Ectodermal cell (in vitro differentiated cells): ENCODE measurements around the gene SERPINE3.

Experiments
- H3K27ac ChIP-seq: 2 replicates; pipeline ENCODE4 v1.7.0; 2013; ENCODE audit warnings: mild to moderate bottlenecking, low read depth, low read length; ENCODE audit not compliant: insufficient read depth, poor library complexity, severe bottlenecking
- H3K27me3 ChIP-seq: 2 replicates; pipeline ENCODE4 v1.7.0; 2013; ENCODE audit warnings: mild to moderate bottlenecking, low read length; ENCODE audit not compliant: insufficient read depth, control insufficient read depth, poor library complexity, severe bottlenecking
- H3K36me3 ChIP-seq: one replicate; pipeline ENCODE4 v1.7.0; 2013; ENCODE audit warnings: low read length; ENCODE audit not compliant: control insufficient read depth, insufficient read depth
- H3K4me1 ChIP-seq: one replicate; pipeline ENCODE4 v1.7.0; 2013; ENCODE audit warnings: low read length; ENCODE audit not compliant: control insufficient read depth, insufficient read depth
- H3K4me3 ChIP-seq: 2 replicates; pipeline ENCODE4 v1.7.0; 2013; ENCODE audit warnings: low read depth, low read length, control low read depth; ENCODE audit not compliant: insufficient read depth
- H3K9me3 ChIP-seq: 2 replicates; pipeline ENCODE4 v1.7.0; 2013; ENCODE audit warnings: mild to moderate bottlenecking, low read length, moderate library complexity; ENCODE audit not compliant: control insufficient read depth
- WGBS, 2 experiments: methylation state at CpG; one replicate each; pipeline ENCODE4 v1.1.7; 2013; ENCODE audit warnings: missing lambda C conversion rate in 2 of 2; 5-methylcytosine and 5-hydroxymethylcytosine counted together

SERPINE3 gene

GRCh38 chr13:51326777-51327176, 12.7 kb upstream of the SERPINE3 start:
- 93% methylated on average over 2 of the region's 2 CpGs for WGBS, 2 experiments
- peaks cover 23% of the 10 kb centered on the region for H3K4me1 ChIP-seq
- no peaks in the 10 kb centered on the region for H3K36me3 ChIP-seq
- no peaks in the 10 kb centered on the region for H3K9me3 ChIP-seq
- H3K27me3 ChIP-seq, result no peaks in the 10 kb centered on the region
- no peak overlapping the region for H3K4me3 ChIP-seq
- no peak overlapping the region for H3K27ac ChIP-seq

GRCh38 chr13:51327961-51328360, 11.5 kb upstream of the SERPINE3 start:
- H3K36me3 ChIP-seq, result no peaks in the 10 kb centered on the region
- H3K4me3 ChIP-seq, result no peak overlapping the region
- H3K9me3 ChIP-seq, result no peaks in the 10 kb centered on the region
- no peak overlapping the region for H3K27ac ChIP-seq
- WGBS, 2 experiments, result 95 to 96% methylated on average over 2 of the region's 2 CpGs
- H3K27me3 ChIP-seq, result no peaks in the 10 kb centered on the region
- peaks cover 20% of the 10 kb centered on the region for H3K4me1 ChIP-seq

- Histone ChIP-seq H3K36me3 (no peaks in the 10 kb centered on the region), H3K27ac (no peak overlapping the region), H3K27me3 (no peaks in the 10 kb centered on the region), H3K4me1 (peaks cover 19% of the 10 kb centered on the region), H3K4me3 (no peak overlapping the region), H3K9me3 (no peaks in the 10 kb centered on the region)
- 40 to 50% methylated on average over 5 to 6 of the region's 6 CpGs for WGBS, 2 experiments
Observed at GRCh38 chr13:51328488-51328887, 11.0 kb upstream of the SERPINE3 start.

GRCh38 chr13:51329606-51330005, 9.9 kb upstream of the SERPINE3 start:
- WGBS, 2 experiments, result 92 to 98% methylated on average over 3 of the region's 3 CpGs
- Histone ChIP-seq H3K36me3 (no peaks in the 10 kb centered on the region), H3K4me1 (peaks cover 13% of the 10 kb centered on the region), H3K27me3 (no peaks in the 10 kb centered on the region), H3K9me3 (no peaks in the 10 kb centered on the region), H3K4me3 (no peak overlapping the region), H3K27ac (no peak overlapping the region)

- H3K9me3 ChIP-seq, result no peaks in the 10 kb centered on the region
- WGBS, 2 experiments, result 93 to 97% methylated on average over 3 of the region's 3 CpGs
- H3K27ac ChIP-seq, result no peak overlapping the region
- H3K4me1 ChIP-seq, result peaks cover 6% of the 10 kb centered on the region
- H3K4me3 ChIP-seq, result no peak overlapping the region
- no peaks in the 10 kb centered on the region for H3K36me3 ChIP-seq
- H3K27me3 ChIP-seq, result no peaks in the 10 kb centered on the region
Observed at GRCh38 chr13:51330791-51331190, 8.7 kb upstream of the SERPINE3 start.

GRCh38 chr13:51331354-51331861, 8.1 kb upstream of the SERPINE3 start:
- H3K4me1 ChIP-seq, result no peaks in the 10 kb centered on the region
- no peak overlapping the region for H3K4me3 ChIP-seq
- H3K36me3 ChIP-seq, result no peaks in the 10 kb centered on the region
- no peaks in the 10 kb centered on the region for H3K9me3 ChIP-seq
- no peaks in the 10 kb centered on the region for H3K27me3 ChIP-seq
- no peak overlapping the region for H3K27ac ChIP-seq
- WGBS, 2 experiments, result 93 to 95% methylated on average over 6 of the region's 6 CpGs

- no peak overlapping the region for H3K27ac ChIP-seq
- no peaks in the 10 kb centered on the region for H3K36me3 ChIP-seq
- no peak overlapping the region for H3K4me3 ChIP-seq
- WGBS, 2 experiments, result 91 to 93% methylated on average over 2 of the region's 2 CpGs
- H3K9me3 ChIP-seq, result no peaks in the 10 kb centered on the region
- no peaks in the 10 kb centered on the region for H3K4me1 ChIP-seq
- no peaks in the 10 kb centered on the region for H3K27me3 ChIP-seq
Observed at GRCh38 chr13:51332566-51333361, 6.7 kb upstream of the SERPINE3 start.

GRCh38 chr13:51333421-51333820, 6.1 kb upstream of the SERPINE3 start:
- Histone ChIP-seq H3K4me1 (no peaks in the 10 kb centered on the region), H3K27ac (no peak overlapping the region), H3K27me3 (no peaks in the 10 kb centered on the region), H3K9me3 (no peaks in the 10 kb centered on the region), H3K36me3 (no peaks in the 10 kb centered on the region), H3K4me3 (no peak overlapping the region)

- Histone ChIP-seq H3K36me3 (no peaks in the 10 kb centered on the region), H3K4me1 (no peaks in the 10 kb centered on the region), H3K9me3 (no peaks in the 10 kb centered on the region), H3K27me3 (no peaks in the 10 kb centered on the region), H3K4me3 (no peak overlapping the region), H3K27ac (no peak overlapping the region)
Observed at GRCh38 chr13:51333826-51334225, 5.7 kb upstream of the SERPINE3 start.

GRCh38 chr13:51336746-51337145, 2.7 kb upstream of the SERPINE3 start:
- H3K36me3 ChIP-seq, result no peaks in the 10 kb centered on the region
- no peak overlapping the region for H3K27ac ChIP-seq
- no peaks in the 10 kb centered on the region for H3K9me3 ChIP-seq
- 95% methylated on average over 5 of the region's 5 CpGs for WGBS, 2 experiments
- H3K4me3 ChIP-seq, result no peak overlapping the region
- no peaks in the 10 kb centered on the region for H3K4me1 ChIP-seq
- H3K27me3 ChIP-seq, result no peaks in the 10 kb centered on the region
